GM20000 (cell line): Measurements from ENCODE around the gene PXDN.
"Not testable (repeated sequence)": the region's sequence is repeated elsewhere in the genome, so short reads cannot be mapped to it uniquely, and the experiment has no call there.

Source experiments
- DNase-seq: peaks from one replicate; pipeline ENCODE4 v3.0.0; 2012; ENCODE audit warnings: low spot score
- CTCF ChIP-seq: IDR thresholded peaks from 2 replicates; pipeline ENCODE4 v1.5.1; 2012; ENCODE audit warnings: mild to moderate bottlenecking, control low read depth; ENCODE audit errors: extremely low read depth, missing control alignments

The PXDN gene

GRCh38 chr2:1728821-1729220 is 15.5 kb downstream of the PXDN start:
- TF ChIP-seq CTCF = no peak
- DNase-seq = no peak

- no peak for TF ChIP-seq CTCF
- DNase-seq = no peak
These were observed 16.4 kb downstream of the PXDN start for GRCh38 chr2:1727796-1728474.

- no peak for TF ChIP-seq CTCF
These were observed 17.1 kb downstream of the PXDN start for GRCh38 chr2:1727101-1727771.

GRCh38 chr2:1726558-1726957 is 17.8 kb downstream of the PXDN start:
- no peak for DNase-seq
- TF ChIP-seq CTCF = no peak

More at GRCh38 chr2:1727101-1727771, 17.1 kb downstream of the PXDN start:
- no peak for DNase-seq

GRCh38 chr2:1724351-1724750 is 20.0 kb downstream of the PXDN start:
- DNase-seq = not testable (repeated sequence)

DNA sequence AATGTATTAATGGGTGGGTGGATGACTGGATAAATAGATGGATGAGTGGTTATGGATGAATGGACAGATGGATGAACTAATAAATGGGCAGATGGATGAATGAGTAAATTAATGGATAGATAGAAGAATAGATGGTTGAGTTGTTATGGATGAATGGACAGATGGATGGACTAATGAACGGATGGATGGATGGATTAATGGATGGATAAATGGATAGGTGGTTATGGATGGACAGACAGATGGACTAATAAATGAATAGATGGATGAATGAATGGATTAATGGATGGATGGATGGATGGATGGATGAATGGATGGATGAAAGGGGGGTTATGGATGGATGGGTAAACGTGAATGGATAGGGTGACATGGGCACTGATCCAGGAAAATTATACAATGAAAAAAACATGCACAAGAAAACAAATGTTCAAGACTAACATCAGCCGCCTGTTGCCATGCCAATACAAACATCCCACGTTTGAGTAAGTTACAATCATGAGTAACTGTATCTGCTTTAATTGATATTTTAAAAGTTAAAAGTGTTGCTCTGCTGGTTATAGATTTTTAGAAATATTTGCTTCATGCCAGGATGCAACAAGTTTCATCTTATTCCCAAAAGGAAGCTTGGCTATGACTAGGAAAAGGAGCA is 20.8 kb downstream of the PXDN start:
- TF ChIP-seq CTCF = no peak
- DNase-seq = no peak

DNA sequence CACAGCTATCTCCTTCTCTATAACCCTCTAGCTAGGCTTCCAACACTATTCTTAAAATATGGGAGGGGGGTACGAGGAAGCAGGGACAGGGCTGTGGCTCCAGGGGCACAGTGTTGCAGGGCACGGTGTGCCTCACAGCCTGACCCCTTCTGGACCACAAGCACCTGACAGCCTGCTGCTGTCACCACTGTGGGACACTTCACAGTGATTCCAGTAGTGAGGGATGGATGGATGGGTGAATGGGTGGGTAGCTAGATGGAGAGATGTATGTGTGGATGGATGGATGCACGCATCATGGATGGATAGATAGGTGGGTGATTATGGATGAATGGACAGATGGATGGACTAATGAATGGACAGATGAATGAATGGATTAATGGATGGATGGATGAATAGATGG is 21.6 kb downstream of the PXDN start:
- TF ChIP-seq CTCF = no peak
- no peak for DNase-seq
